Central memory CD8-positive, alpha-beta T cell (primary cell): ENCODE data around the gene INAVA.
"Not testable (repeated sequence)": the region's sequence is repeated elsewhere in the genome, so short reads cannot be mapped to it uniquely, and the experiment has no call there.

Experiments used
- ATAC-seq: fragments of 150-1000 bp; cut with Tn5 transposase; replicated peaks from 2 replicates; pipeline ENCODE4 v1.10.0; 2022; ENCODE audit warnings: mild to moderate bottlenecking, moderate FRiP score, moderate number of reproducible peaks; ENCODE audit not compliant: poor library complexity, severe bottlenecking; ENCODE audit errors: extremely low read depth
- DNase-seq, 2 donors: peaks; one replicate each; pipeline ENCODE4 v3.0.0; 2021; ENCODE audit warnings: low spot score in 2 of 2
- H3K27ac Mint-ChIP-seq: one replicate; pipeline ENCODE4 v1.8.0; 2022; ENCODE audit warnings: low read depth, mild to moderate bottlenecking, moderate library complexity, mixed read lengths
- H3K27me3 Mint-ChIP-seq: one replicate; pipeline ENCODE4 v1.8.0; 2022; ENCODE audit warnings: mixed read lengths
- H3K36me3 Mint-ChIP-seq: one replicate; pipeline ENCODE4 v1.8.0; 2022; ENCODE audit warnings: mild to moderate bottlenecking, moderate library complexity, mixed read lengths; ENCODE audit not compliant: insufficient read depth
- H3K4me1 Mint-ChIP-seq: one replicate; pipeline ENCODE4 v1.8.0; 2022; ENCODE audit warnings: mixed read lengths
- H3K4me3 Mint-ChIP-seq: one replicate; pipeline ENCODE4 v1.8.0; 2022; ENCODE audit warnings: mild to moderate bottlenecking, moderate library complexity, mixed read lengths
- H3K9me3 Mint-ChIP-seq: one replicate; pipeline ENCODE4 v1.8.0; 2022; ENCODE audit warnings: mixed read lengths

Gene INAVA

GRCh38 chr1:200938955-200939354, 44.3 kb downstream of the INAVA start:
- Mint-ChIP-seq H3K27me3 (no peaks in the 10 kb centered on the region), H3K9me3 (no peaks in the 10 kb centered on the region), H3K36me3 (no peaks in the 10 kb centered on the region), H3K4me3 (no peak overlapping the region), H3K4me1 (no peaks in the 10 kb centered on the region), H3K27ac (no peak overlapping the region)
- ATAC-seq (peak; percentile 58), DNase-seq (no peak)

- no peak overlapping the region for H3K27ac Mint-ChIP-seq
These were observed 50.4 kb downstream of the INAVA start for GRCh38 chr1:200945111-200945510.

GRCh38 chr1:200947059-200947566, 52.4 kb downstream of the INAVA start:
- DNase-seq (no peak), ATAC-seq (no peak)
- no peaks in the 10 kb centered on the region for H3K9me3 Mint-ChIP-seq
- no peaks in the 10 kb centered on the region for H3K4me1 Mint-ChIP-seq
- peaks cover 9% of the 10 kb centered on the region for H3K27me3 Mint-ChIP-seq
- no peaks in the 10 kb centered on the region for H3K36me3 Mint-ChIP-seq
- no peak overlapping the region for H3K27ac Mint-ChIP-seq
- no peak overlapping the region for H3K4me3 Mint-ChIP-seq

More at GRCh38 chr1:200945111-200945510, 50.4 kb downstream of the INAVA start:
- Mint-ChIP-seq H3K4me1 (no peaks in the 10 kb centered on the region), H3K36me3 (no peaks in the 10 kb centered on the region), H3K4me3 (no peak overlapping the region), H3K27me3 (peaks cover 9% of the 10 kb centered on the region), H3K9me3 (no peaks in the 10 kb centered on the region)
- no peak for DNase-seq
- no peak for ATAC-seq

- Mint-ChIP-seq H3K36me3 (no peaks in the 10 kb centered on the region), H3K27me3 (peaks cover 9% of the 10 kb centered on the region)
- no peak for ATAC-seq
These were observed 54.9 kb downstream of the INAVA start for GRCh38 chr1:200949626-200950025.

GRCh38 chr1:200951016-200951415, 56.3 kb downstream of the INAVA start:
- Mint-ChIP-seq H3K4me1 (no peaks in the 10 kb centered on the region), H3K4me3 (no peak overlapping the region), H3K9me3 (no peaks in the 10 kb centered on the region), H3K27ac (no peak overlapping the region), H3K27me3 (peaks cover 9% of the 10 kb centered on the region), H3K36me3 (no peaks in the 10 kb centered on the region)
- DNase-seq (no peak), ATAC-seq (no peak)

More at GRCh38 chr1:200949626-200950025, 54.9 kb downstream of the INAVA start:
- Mint-ChIP-seq H3K27ac (no peak overlapping the region), H3K9me3 (no peaks in the 10 kb centered on the region), H3K4me3 (no peak overlapping the region), H3K4me1 (no peaks in the 10 kb centered on the region)
- DNase-seq, result no peak

- ATAC-seq (no peak), DNase-seq (no peak)
- no peak overlapping the region for H3K27ac Mint-ChIP-seq
- no peaks in the 10 kb centered on the region for H3K36me3 Mint-ChIP-seq
- H3K4me3 Mint-ChIP-seq, result no peak overlapping the region
- no peaks in the 10 kb centered on the region for H3K4me1 Mint-ChIP-seq
- H3K27me3 Mint-ChIP-seq, result no peaks in the 10 kb centered on the region
- no peaks in the 10 kb centered on the region for H3K9me3 Mint-ChIP-seq
These were observed 59.7 kb downstream of the INAVA start for GRCh38 chr1:200954434-200954833.

- Mint-ChIP-seq H3K9me3 (no peaks in the 10 kb centered on the region), H3K4me3 (no peak overlapping the region)
- no peak for ATAC-seq
These were observed 63.9 kb downstream of the INAVA start for GRCh38 chr1:200958597-200958996.

GRCh38 chr1:200959411-200959921, 64.8 kb downstream of the INAVA start:
- no peaks in the 10 kb centered on the region for H3K4me1 Mint-ChIP-seq
- peaks cover 4% of the 10 kb centered on the region for H3K36me3 Mint-ChIP-seq
- DNase-seq (no peak), ATAC-seq (no peak)
- no peak overlapping the region for H3K4me3 Mint-ChIP-seq
- H3K27ac Mint-ChIP-seq, result no peak overlapping the region
- H3K27me3 Mint-ChIP-seq, result no peaks in the 10 kb centered on the region
- no peaks in the 10 kb centered on the region for H3K9me3 Mint-ChIP-seq

More at GRCh38 chr1:200958597-200958996, 63.9 kb downstream of the INAVA start:
- no peak overlapping the region for H3K27ac Mint-ChIP-seq
- peaks cover 4% of the 10 kb centered on the region for H3K36me3 Mint-ChIP-seq
- DNase-seq, result no peak
- no peaks in the 10 kb centered on the region for H3K27me3 Mint-ChIP-seq
- no peaks in the 10 kb centered on the region for H3K4me1 Mint-ChIP-seq

GRCh38 chr1:200960236-200960947, 65.7 kb downstream of the INAVA start:
- DNase-seq (no peak), ATAC-seq (no peak)
- H3K27ac Mint-ChIP-seq, result no peak overlapping the region
- no peaks in the 10 kb centered on the region for H3K27me3 Mint-ChIP-seq
- no peaks in the 10 kb centered on the region for H3K4me1 Mint-ChIP-seq
- no peaks in the 10 kb centered on the region for H3K9me3 Mint-ChIP-seq
- no peak overlapping the region for H3K4me3 Mint-ChIP-seq
- H3K36me3 Mint-ChIP-seq, result peaks cover 4% of the 10 kb centered on the region

GRCh38 chr1:200960948-200961340, 66.2 kb downstream of the INAVA start:
- Mint-ChIP-seq H3K27me3 (no peaks in the 10 kb centered on the region), H3K4me1 (no peaks in the 10 kb centered on the region), H3K4me3 (no peak overlapping the region), H3K27ac (no peak overlapping the region), H3K9me3 (no peaks in the 10 kb centered on the region), H3K36me3 (peaks cover 4% of the 10 kb centered on the region)
- DNase-seq (no peak), ATAC-seq (no peak)

GRCh38 chr1:200962151-200962550, 67.5 kb downstream of the INAVA start:
- H3K36me3 Mint-ChIP-seq, H3K27ac Mint-ChIP-seq, H3K4me3 Mint-ChIP-seq, DNase-seq, H3K27me3 Mint-ChIP-seq, ATAC-seq, H3K4me1 Mint-ChIP-seq, H3K9me3 Mint-ChIP-seq: not testable (repeated sequence)

GRCh38 chr1:200962631-200963030, 67.9 kb downstream of the INAVA start:
- H3K27ac Mint-ChIP-seq, result no peak overlapping the region
- no peak for ATAC-seq

GRCh38 chr1:200963076-200963475, 68.4 kb downstream of the INAVA start:
- Mint-ChIP-seq H3K27me3 (no peaks in the 10 kb centered on the region), H3K9me3 (no peaks in the 10 kb centered on the region), H3K36me3 (peaks cover 4% of the 10 kb centered on the region), H3K4me1 (no peaks in the 10 kb centered on the region), H3K27ac (no peak overlapping the region), H3K4me3 (no peak overlapping the region)
- no peak for ATAC-seq
- no peak for DNase-seq

More at GRCh38 chr1:200962631-200963030, 67.9 kb downstream of the INAVA start:
- H3K27me3 Mint-ChIP-seq, result no peaks in the 10 kb centered on the region
- H3K36me3 Mint-ChIP-seq, result peaks cover 4% of the 10 kb centered on the region
- no peaks in the 10 kb centered on the region for H3K4me1 Mint-ChIP-seq
- H3K9me3 Mint-ChIP-seq, result no peaks in the 10 kb centered on the region
- no peak for DNase-seq
- H3K4me3 Mint-ChIP-seq, result no peak overlapping the region
